HG02981 (cell line): ENCODE results near the gene GABBR2.
"Not testable (repeated sequence)": the region's sequence is repeated elsewhere in the genome, so short reads cannot be mapped to it uniquely, and the experiment has no call there.

Experiments used
- ATAC-seq: cut with Tn5 transposase; IDR thresholded peaks from one replicate; pipeline ENCODE4 v1.9.1; 2021; ENCODE audit warnings: mild to moderate bottlenecking, moderate library complexity; ENCODE audit not compliant: unreplicated experiment

GABBR2 gene

GRCh38 chr9:98488571-98489312 lies 220.0 kb downstream of the GABBR2 start:
- no peak for ATAC-seq

- no peak for ATAC-seq
Observed at GRCh38 chr9:98485706-98486105, 223.0 kb downstream of the GABBR2 start.

- ATAC-seq: no peak
Observed at GRCh38 chr9:98484162-98484561, 224.6 kb downstream of the GABBR2 start.

GRCh38 chr9:98482226-98482625 lies 226.5 kb downstream of the GABBR2 start:
- ATAC-seq: no peak

GRCh38 chr9:98481676-98482075 lies 227.1 kb downstream of the GABBR2 start:
- no peak for ATAC-seq

GRCh38 chr9:98479967-98480847 lies 228.5 kb downstream of the GABBR2 start:
- ATAC-seq: no peak

GRCh38 chr9:98479449-98479848 lies 229.3 kb downstream of the GABBR2 start:
- ATAC-seq: no peak

GRCh38 chr9:98477884-98478283 lies 230.9 kb downstream of the GABBR2 start:
- ATAC-seq: no peak

GRCh38 chr9:98472216-98472615 lies 236.5 kb downstream of the GABBR2 start:
- no peak for ATAC-seq

GRCh38 chr9:98471185-98471584 lies 237.6 kb downstream of the GABBR2 start:
- no peak for ATAC-seq

GRCh38 chr9:98468567-98469239 lies 240.0 kb downstream of the GABBR2 start:
- no peak for ATAC-seq

- ATAC-seq: no peak
Observed at GRCh38 chr9:98465799-98466198, 242.9 kb downstream of the GABBR2 start.

- ATAC-seq: not testable (repeated sequence)
Observed at GRCh38 chr9:98464156-98464690, 244.5 kb downstream of the GABBR2 start.

- ATAC-seq: no peak
Observed at GRCh38 chr9:98462310-98462709, 246.4 kb downstream of the GABBR2 start.

- no peak for ATAC-seq
Observed at GRCh38 chr9:98460704-98461103, 248.0 kb downstream of the GABBR2 start.

- ATAC-seq: no peak
Observed at GRCh38 chr9:98457726-98458370, 250.9 kb downstream of the GABBR2 start.

- ATAC-seq: no peak
Observed at GRCh38 chr9:98456156-98456613, 252.6 kb downstream of the GABBR2 start.

- no peak for ATAC-seq
Observed at GRCh38 chr9:98455256-98456155, 253.2 kb downstream of the GABBR2 start.

GRCh38 chr9:98453589-98454311 lies 255.0 kb downstream of the GABBR2 start:
- ATAC-seq: no peak
